Gastrocnemius medialis (tissue), 4 donors: ENCODE data around the gene DTNA. TPM values are rescaled to one million over a fixed set of nuclear protein-coding genes. Genes with fewer than 3 reads are reported as not detected.
A peak's percentile ranks its signal among the peaks of the same experiment; 100 is the strongest.

Source experiments
- ATAC-seq, 2 donors: fragments of 150-250 bp; one replicate each; pipeline ENCODE4 v1.9.1; 2016
- DNase-seq, 2 donors: peaks; one replicate each; pipeline ENCODE4 v3.0.0-alpha.2; 2019
- H3K27ac ChIP-seq, 4 donors: fragments of 200-600 bp; sonication (generic); 1 replicate in 1 of 4; 2 replicates in 3 of 4; pipeline ENCODE4 v1.5.1; 2016 to 2018; ENCODE audit warnings: mild to moderate bottlenecking in 2 of 4, moderate library complexity in 1 of 4
- H3K27me3 ChIP-seq, 3 donors: fragments of 200-600 bp; sonication (generic) in 2 of 3; 1 replicate in 1 of 3; 2 replicates in 2 of 3; pipeline versions ENCODE4 v1.5.1 to v1.6.0; 2016 to 2019; ENCODE audit warnings: mild to moderate bottlenecking in 1 of 3, moderate library complexity in 1 of 3
- H3K36me3 ChIP-seq, 2 donors: fragments of 200-600 bp; sonication (generic) in 1 of 2; one replicate each; pipeline ENCODE4 v1.5.1; 2017 to 2018
- H3K4me1 ChIP-seq, 2 donors: fragments of 200-600 bp; sonication (generic) in 1 of 2; one replicate each; pipeline ENCODE4 v1.5.1; 2016 to 2017; ENCODE audit warnings: mild to moderate bottlenecking in 2 of 2
- H3K4me3 ChIP-seq, 4 donors: fragments of 200-600 bp; sonication (generic) in 3 of 4; 1 replicate in 1 of 4; 2 replicates in 3 of 4; pipeline ENCODE4 v1.5.1; 2016 to 2019; ENCODE audit warnings: mild to moderate bottlenecking in 2 of 4
- H3K9me3 ChIP-seq, 3 donors: fragments of 200-600 bp; sonication (generic) in 2 of 3; 1 replicate in 1 of 3; 2 replicates in 2 of 3; pipeline ENCODE4 v1.5.1; 2016 to 2019
- POLR2A ChIP-seq, 2 donors: fragments of 450-650 bp; IDR thresholded peaks; one replicate each; pipeline ENCODE4 v1.6.1; 2017; ENCODE audit warnings: antibody characterized with exemption in 2 of 2, mild to moderate bottlenecking in 2 of 2, moderate library complexity in 2 of 2
- in situ Hi-C, 4 donors: fragments of 200-750 bp; cut with MboI; loops; one replicate each; pipeline versions ENCODE4 v1.15.0 to v1.8.0; 2017; ENCODE audit warnings: low sequenced_read_pairs in 4 of 4
- intact Hi-C: fragments of 100-400 bp; cut with DNase I; formaldehyde crosslinking; loops from one replicate; pipeline ENCODE4 v1.15.1; 2023; ENCODE audit warnings: low total_unique reads
- total RNA-seq, 4 donors: library from RNA; depleted of rRNA; stranded (reverse); fragments of >200 nt; gene quantifications; one replicate each; pipeline versions ENCODE4 v1.1.0 to v1.2.3, GENCODE V29; 2016
- TF ChIP-seq, protein P1 (sequence below), 5 experiments: fragments of 450-650 bp in 3 of 5; fragments of 200-600 bp in 2 of 5; sonication (generic) in 2 of 5; IDR thresholded peaks in 4 of 5; conservative IDR thresholded peaks in 1 of 5; 1 replicate in 4 of 5; 2 replicates in 1 of 5; pipeline ENCODE4 v1.5.1; 2016 to 2019; ENCODE audit warnings: antibody characterized with exemption in 5 of 5, mild to moderate bottlenecking in 3 of 5, moderate library complexity in 3 of 5

The DTNA gene
- total RNA-seq, 4 donors from 2014 or later: 38.6 to 63.9 (median 56.1) TPM

DNA sequence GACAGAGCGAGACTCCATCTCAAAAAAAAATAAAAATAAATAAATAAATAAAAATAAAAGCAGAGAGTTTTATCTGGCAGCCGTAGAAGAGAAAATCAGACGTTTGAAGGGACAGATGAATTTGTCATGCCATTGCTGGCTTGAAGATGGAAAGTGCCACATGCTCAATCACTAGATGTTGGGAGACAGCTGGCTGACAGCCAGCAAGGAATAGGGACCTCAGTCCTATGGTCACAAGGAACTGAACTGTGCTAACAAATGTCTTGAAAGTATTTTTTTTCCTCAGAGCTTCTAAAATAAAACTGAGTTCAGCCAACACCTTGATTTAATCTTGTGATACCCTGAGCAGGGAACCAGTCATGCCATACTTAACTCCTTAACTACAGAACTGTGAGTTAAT lies 65.4 kb downstream of the DTNA start:
- no peak for ATAC-seq
- in situ Hi-C loops (loop anchor here (25.0 kb wide), 4 partner anchors 263 to 663 kb away; no protein-coding TSS in a partner anchor), intact Hi-C loops (no loop called here)
- no peak overlapping the region for H3K4me3 ChIP-seq
- peaks cover 28 to 33% of the 10 kb centered on the region in 2 donors for H3K4me1 ChIP-seq
- TF ChIP-seq, protein P1, sequence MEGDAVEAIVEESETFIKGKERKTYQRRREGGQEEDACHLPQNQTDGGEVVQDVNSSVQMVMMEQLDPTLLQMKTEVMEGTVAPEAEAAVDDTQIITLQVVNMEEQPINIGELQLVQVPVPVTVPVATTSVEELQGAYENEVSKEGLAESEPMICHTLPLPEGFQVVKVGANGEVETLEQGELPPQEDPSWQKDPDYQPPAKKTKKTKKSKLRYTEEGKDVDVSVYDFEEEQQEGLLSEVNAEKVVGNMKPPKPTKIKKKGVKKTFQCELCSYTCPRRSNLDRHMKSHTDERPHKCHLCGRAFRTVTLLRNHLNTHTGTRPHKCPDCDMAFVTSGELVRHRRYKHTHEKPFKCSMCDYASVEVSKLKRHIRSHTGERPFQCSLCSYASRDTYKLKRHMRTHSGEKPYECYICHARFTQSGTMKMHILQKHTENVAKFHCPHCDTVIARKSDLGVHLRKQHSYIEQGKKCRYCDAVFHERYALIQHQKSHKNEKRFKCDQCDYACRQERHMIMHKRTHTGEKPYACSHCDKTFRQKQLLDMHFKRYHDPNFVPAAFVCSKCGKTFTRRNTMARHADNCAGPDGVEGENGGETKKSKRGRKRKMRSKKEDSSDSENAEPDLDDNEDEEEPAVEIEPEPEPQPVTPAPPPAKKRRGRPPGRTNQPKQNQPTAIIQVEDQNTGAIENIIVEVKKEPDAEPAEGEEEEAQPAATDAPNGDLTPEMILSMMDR (IDR thresholded peaks at IDR 0.05 in 4 of 5, conservative IDR thresholded peaks at IDR 0.05 in 1 of 5): no peak
- no peak for TF ChIP-seq POLR2A (IDR thresholded peaks at IDR 0.05)
- H3K27me3 ChIP-seq: no peaks in the 10 kb centered on the region
- H3K27ac ChIP-seq: peak overlapping the region in 1 of 4 donors; percentile 10
- no peaks in the 10 kb centered on the region for H3K9me3 ChIP-seq
- H3K36me3 ChIP-seq: no peaks in the 10 kb centered on the region
- DNase-seq: no peak

DNA sequence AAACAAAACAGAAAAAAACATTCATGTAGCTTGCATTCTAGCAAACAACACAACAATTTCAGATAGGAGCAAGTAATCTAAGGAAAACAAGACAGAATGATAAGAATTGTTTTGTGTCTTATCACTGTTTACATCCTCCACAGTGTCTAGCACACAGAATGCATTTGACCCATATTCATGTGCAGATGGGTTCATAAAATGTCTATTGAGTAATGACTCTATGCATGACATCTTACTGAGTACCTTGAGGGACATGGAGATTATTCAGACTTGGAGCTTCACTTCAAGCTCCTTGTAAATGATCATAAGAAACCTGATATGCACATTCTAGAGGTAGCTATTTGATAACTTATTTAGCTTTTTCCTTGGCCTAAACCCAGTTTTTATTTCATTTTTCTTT lies 69.0 kb downstream of the DTNA start:
- H3K9me3 ChIP-seq: no peaks in the 10 kb centered on the region
- intact Hi-C loops: no loop called here
- TF ChIP-seq, protein P1 (IDR thresholded peaks at IDR 0.05 in 4 of 5, conservative IDR thresholded peaks at IDR 0.05 in 1 of 5): no peak
- no peak for TF ChIP-seq POLR2A (IDR thresholded peaks at IDR 0.05)
- no peak overlapping the region for H3K4me3 ChIP-seq
- in situ Hi-C loops: loop anchor here (25.0 kb wide), 4 partner anchors 267 to 667 kb away; no protein-coding TSS in a partner anchor
- ATAC-seq: peak in 1 of 2 donors; percentile 45
- no peaks in the 10 kb centered on the region for H3K27me3 ChIP-seq
- peaks cover under 1 to 4% of the 10 kb centered on the region in 2 donors for H3K4me1 ChIP-seq
- peak overlapping the region in 1 of 4 donors; percentile 5 for H3K27ac ChIP-seq
- no peak for DNase-seq
- no peaks in the 10 kb centered on the region for H3K36me3 ChIP-seq

DNA sequence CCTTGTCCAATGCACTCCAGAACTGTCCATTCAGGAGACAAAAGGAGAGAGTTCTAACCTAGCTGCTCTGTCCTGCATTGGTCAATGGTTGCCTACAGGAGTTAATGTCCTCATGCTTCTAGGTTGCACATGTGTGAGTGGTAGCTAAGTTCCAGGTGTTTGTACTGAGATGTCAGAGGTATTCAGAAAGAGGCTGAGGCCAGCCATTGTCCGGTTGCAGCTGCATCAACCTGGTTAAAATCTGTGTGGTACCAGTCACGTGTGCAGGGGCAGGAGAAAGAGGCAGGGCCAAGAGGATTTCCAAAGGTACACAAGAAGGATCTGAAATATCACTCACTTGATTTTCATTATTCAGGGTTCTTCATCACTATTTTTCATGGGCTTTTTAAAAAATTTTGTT lies 70.8 kb downstream of the DTNA start:
- intact Hi-C loops (loop anchor here (5.0 kb wide), 1 partner anchor 44 kb away; no protein-coding TSS in a partner anchor), in situ Hi-C loops (loop anchor here (5.0 to 25.0 kb wide), 6 partner anchors 116 to 669 kb away; no protein-coding TSS in a partner anchor)
- Histone ChIP-seq H3K27me3 (no peaks in the 10 kb centered on the region), H3K4me1 (no peaks in the 10 kb centered on the region), H3K4me3 (no peak overlapping the region), H3K36me3 (no peaks in the 10 kb centered on the region), H3K27ac (peak overlapping the region in 1 of 4 donors; percentile 13), H3K9me3 (no peaks in the 10 kb centered on the region)
- TF ChIP-seq, protein P1 (IDR thresholded peaks at IDR 0.05 in 4 of 5, conservative IDR thresholded peaks at IDR 0.05 in 1 of 5): no peak
- no peak for TF ChIP-seq POLR2A (IDR thresholded peaks at IDR 0.05)
- ATAC-seq (no peak), DNase-seq (no peak)

DNA sequence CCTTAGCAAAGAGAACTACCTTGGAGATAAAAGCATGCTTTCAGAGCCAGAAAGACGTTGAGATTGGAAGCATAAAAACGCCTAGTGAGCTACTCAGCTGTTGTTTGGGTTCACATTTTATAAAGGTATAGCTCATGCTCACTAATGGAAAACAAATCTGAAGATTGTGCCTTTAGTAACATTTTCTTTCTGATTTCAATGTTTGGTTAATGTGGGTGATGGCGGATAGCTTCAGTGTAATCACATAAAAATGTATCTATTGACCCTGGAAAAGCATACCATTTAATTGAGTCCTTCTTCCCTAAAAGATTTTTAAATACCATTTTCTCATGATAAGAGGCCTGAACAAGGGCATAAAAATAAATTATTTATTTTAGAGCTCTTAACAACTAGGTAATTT lies 73.4 kb downstream of the DTNA start:
- DNase-seq (no peak), ATAC-seq (no peak)
- Histone ChIP-seq H3K36me3 (no peaks in the 10 kb centered on the region), H3K27me3 (no peaks in the 10 kb centered on the region), H3K4me3 (no peak overlapping the region), H3K4me1 (no peaks in the 10 kb centered on the region), H3K27ac (peak overlapping the region in 2 of 4 donors; percentile 4 to 33), H3K9me3 (no peaks in the 10 kb centered on the region)
- in situ Hi-C loops: loop anchor here (5.0 to 25.0 kb wide), 6 partner anchors 119 to 671 kb away; no protein-coding TSS in a partner anchor
- TF ChIP-seq, protein P1 (IDR thresholded peaks at IDR 0.05 in 4 of 5, conservative IDR thresholded peaks at IDR 0.05 in 1 of 5): no peak
- TF ChIP-seq POLR2A (IDR thresholded peaks at IDR 0.05): no peak
- intact Hi-C loops: loop anchor here (5.0 kb wide), 1 partner anchor 46 kb away; no protein-coding TSS in a partner anchor
